ENCODE results near the gene MKRN2OS. TPM values are rescaled to one million over a fixed set of nuclear protein-coding genes. Genes with fewer than 3 reads are reported as not detected.

The MKRN2OS gene
- total RNA-seq, 4 donors from 2014 or later, result 0.91 to 2.0 (median 1.6) TPM

- H3K27me3 ChIP-seq, result no peaks in the 10 kb centered on the region
- peaks cover 28% of the 10 kb centered on the region for H3K36me3 ChIP-seq
- TF ChIP-seq CTCF (IDR thresholded peaks at IDR 0.05) (no peak), POLR2A (IDR thresholded peaks at IDR 0.05) (no peak), EP300 (IDR thresholded peaks at IDR 0.05) (no peak), POLR2AphosphoS5 (IDR thresholded peaks at IDR 0.05) (no peak)
- H3K27ac ChIP-seq, result no peak overlapping the region
- no peak for DNase-seq (ENCODE audit: low spot score in 2 of 2)
- no peaks in the 10 kb centered on the region for H3K9me3 ChIP-seq
- H3K4me1 ChIP-seq, result peaks cover 1% of the 10 kb centered on the region
- no peak overlapping the region for H3K4me3 ChIP-seq
Measured at GRCh38 chr3:12566976-12567375, 21.7 kb upstream of the MKRN2OS start.

- Histone ChIP-seq H3K4me1 (peaks cover 43% of the 10 kb centered on the region), H3K36me3 (no peaks in the 10 kb centered on the region), H3K27ac (no peak overlapping the region), H3K9me3 (no peaks in the 10 kb centered on the region), H3K4me3 (no peak overlapping the region), H3K27me3 (no peaks in the 10 kb centered on the region)
- no peak for DNase-seq (ENCODE audit: low spot score in 2 of 2)
- 63% methylated on average over 1 of the region's 1 CpG for WGBS
- no peak for TF ChIP-seq POLR2AphosphoS5 (IDR thresholded peaks at IDR 0.05)
Measured at GRCh38 chr3:12562451-12562850, 17.2 kb upstream of the MKRN2OS start.

GRCh38 chr3:12561397-12561796 lies 16.1 kb upstream of the MKRN2OS start:
- TF ChIP-seq POLR2AphosphoS5 (IDR thresholded peaks at IDR 0.05) (no peak), CTCF (IDR thresholded peaks at IDR 0.05) (no peak), POLR2A (IDR thresholded peaks at IDR 0.05) (no peak), EP300 (IDR thresholded peaks at IDR 0.05) (no peak)
- Histone ChIP-seq H3K36me3 (no peaks in the 10 kb centered on the region), H3K4me1 (peaks cover 44% of the 10 kb centered on the region), H3K27ac (no peak overlapping the region), H3K9me3 (no peaks in the 10 kb centered on the region), H3K4me3 (no peak overlapping the region), H3K27me3 (no peaks in the 10 kb centered on the region)
- 85% methylated on average over 2 of the region's 2 CpGs for WGBS
- DNase-seq (ENCODE audit: low spot score in 2 of 2), result no peak

- H3K36me3 ChIP-seq, result no peaks in the 10 kb centered on the region
- H3K27ac ChIP-seq, result no peak overlapping the region
- WGBS, result 78% methylated on average over 5 of the region's 5 CpGs
- no peak for DNase-seq (ENCODE audit: low spot score in 2 of 2)
- TF ChIP-seq CTCF (IDR thresholded peaks at IDR 0.05), result no peak
- TF ChIP-seq POLR2A (IDR thresholded peaks at IDR 0.05), result no peak
- no peak for TF ChIP-seq EP300 (IDR thresholded peaks at IDR 0.05)
- TF ChIP-seq POLR2AphosphoS5 (IDR thresholded peaks at IDR 0.05), result no peak
- H3K4me3 ChIP-seq, result no peak overlapping the region
- no peaks in the 10 kb centered on the region for H3K9me3 ChIP-seq
- H3K4me1 ChIP-seq, result peaks cover 48% of the 10 kb centered on the region
- H3K27me3 ChIP-seq, result no peaks in the 10 kb centered on the region
Measured at GRCh38 chr3:12560505-12561190, 15.3 kb upstream of the MKRN2OS start.

- Histone ChIP-seq H3K27me3 (peaks cover 2% of the 10 kb centered on the region), H3K4me3 (no peak overlapping the region), H3K27ac (no peak overlapping the region), H3K9me3 (no peaks in the 10 kb centered on the region), H3K36me3 (no peaks in the 10 kb centered on the region), H3K4me1 (peaks cover 48% of the 10 kb centered on the region)
- no peak for TF ChIP-seq POLR2A (IDR thresholded peaks at IDR 0.05)
- TF ChIP-seq CTCF (IDR thresholded peaks at IDR 0.05), result no peak
- TF ChIP-seq POLR2AphosphoS5 (IDR thresholded peaks at IDR 0.05), result no peak
- no peak for TF ChIP-seq EP300 (IDR thresholded peaks at IDR 0.05)
- DNase-seq (ENCODE audit: low spot score in 2 of 2), result no peak
- WGBS, result 73% methylated on average over 3 of the region's 3 CpGs
Measured at GRCh38 chr3:12559520-12559919, 14.2 kb upstream of the MKRN2OS start.

- no peaks in the 10 kb centered on the region for H3K36me3 ChIP-seq
- no peak for DNase-seq (ENCODE audit: low spot score in 2 of 2)
- 70% methylated on average over 4 of the region's 4 CpGs for WGBS
- no peaks in the 10 kb centered on the region for H3K9me3 ChIP-seq
- H3K4me1 ChIP-seq, result peaks cover 54% of the 10 kb centered on the region
- no peak overlapping the region for H3K27ac ChIP-seq
- H3K27me3 ChIP-seq, result peaks cover 10% of the 10 kb centered on the region
- TF ChIP-seq CTCF (IDR thresholded peaks at IDR 0.05) (no peak), EP300 (IDR thresholded peaks at IDR 0.05) (no peak), POLR2AphosphoS5 (IDR thresholded peaks at IDR 0.05) (no peak), POLR2A (IDR thresholded peaks at IDR 0.05) (no peak)
- peak overlapping the region; percentile 97 for H3K4me3 ChIP-seq
Measured at GRCh38 chr3:12558706-12559105, 13.4 kb upstream of the MKRN2OS start.

Measured in suprapubic skin (tissue), 4 donors.